Activated naive CD4-positive, alpha-beta T cell treated with anti-CD3 and anti-CD28 coated beads, Interleukin-2, amount 50 U/mL, for 72 hours (primary cell): ENCODE results near the gene COG8. TPM values are rescaled to one million over a fixed set of nuclear protein-coding genes. Genes with fewer than 3 reads are reported as not detected.
"Not testable (repeated sequence)": the region's sequence is repeated elsewhere in the genome, so short reads cannot be mapped to it uniquely, and the experiment has no call there.

Experiments
- ATAC-seq, 2 donors: fragments of 150-1000 bp; cut with Tn5 transposase; 2 replicates each; pipeline ENCODE4 v1.10.0; 2021; ENCODE audit warnings: mild to moderate bottlenecking in 2 of 2, moderate library complexity in 2 of 2
- DNase-seq, 2 donors: peaks; one replicate each; pipeline ENCODE4 v3.0.0; 2021 to 2022; ENCODE audit warnings: low spot score in 2 of 2
- H3K27ac Mint-ChIP-seq, 2 donors: one replicate each; pipeline ENCODE4 v1.8.0; 2022; ENCODE audit warnings: mild to moderate bottlenecking in 2 of 2, mixed read lengths in 2 of 2
- H3K36me3 Mint-ChIP-seq, 2 donors: one replicate each; pipeline ENCODE4 v1.8.0; 2022; ENCODE audit warnings: mixed read lengths in 2 of 2
- H3K9me3 Mint-ChIP-seq, 2 donors: one replicate each; pipeline ENCODE4 v1.8.0; 2022; ENCODE audit warnings: mixed read lengths in 2 of 2
- total RNA-seq, 2 donors: library from RNA; stranded (reverse); gene quantifications; one replicate each; pipeline ENCODE4 v1.2.3, GENCODE V29; 2022

COG8 gene
- total RNA-seq, 2 donors from 2014 or later, result 26.9 to 28.2 TPM

DNA sequence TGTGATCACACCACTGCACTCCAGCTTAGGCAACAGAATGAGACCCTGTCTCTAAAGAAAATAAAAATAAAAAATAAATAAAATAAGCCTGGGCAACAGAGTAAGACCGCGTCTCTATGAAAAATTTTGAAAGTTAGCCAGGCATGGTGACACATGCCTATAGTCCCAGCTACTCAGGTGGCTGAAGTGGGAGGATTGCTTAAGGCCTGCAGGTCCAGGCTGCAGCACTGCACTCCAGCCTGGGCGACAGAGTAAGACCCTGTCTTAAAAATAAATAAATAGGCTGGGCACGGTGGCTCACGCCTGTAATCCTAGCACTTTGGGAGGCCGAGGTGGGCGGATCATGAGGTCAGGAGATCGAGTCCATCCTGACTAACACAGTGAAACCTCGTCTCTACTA is 47.7 kb downstream of the COG8 start:
- not testable (repeated sequence) for ATAC-seq, DNase-seq, H3K27ac Mint-ChIP-seq, H3K36me3 Mint-ChIP-seq, H3K9me3 Mint-ChIP-seq

DNA sequence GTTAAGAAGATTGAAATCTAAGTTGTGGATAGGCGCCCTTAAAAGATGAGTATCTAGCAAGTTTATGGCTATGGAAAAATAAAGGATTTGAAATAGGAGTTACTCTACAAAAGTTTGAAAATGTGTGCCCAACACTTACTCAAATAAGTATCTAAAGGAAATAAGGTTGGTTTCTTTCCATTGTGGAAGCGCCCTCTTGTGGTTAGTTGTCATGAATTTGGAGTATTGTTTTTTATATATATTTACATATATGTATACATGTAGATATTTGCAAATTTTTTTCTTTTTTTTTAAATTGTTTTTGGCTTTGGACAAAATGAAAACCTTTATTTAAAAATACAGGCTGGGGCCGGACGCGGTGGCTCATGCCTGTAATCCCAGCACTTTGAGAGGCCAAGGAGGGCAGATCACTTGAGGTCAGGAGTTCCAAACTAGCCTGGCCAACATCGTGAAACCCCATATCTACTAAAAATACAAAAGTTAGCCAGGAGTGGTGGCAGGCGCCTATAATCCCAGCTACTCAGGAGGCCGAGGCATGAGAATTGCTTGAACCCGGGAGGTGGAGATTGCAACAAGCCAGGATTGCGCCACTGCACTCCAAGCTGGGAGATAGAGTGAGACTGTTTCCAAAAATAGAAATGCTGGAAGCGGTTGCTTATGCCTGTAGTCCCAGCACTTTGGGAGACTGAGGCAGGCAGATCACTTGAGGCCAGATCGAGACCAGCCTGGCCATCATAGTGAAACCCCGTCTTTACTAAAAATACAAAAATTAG is 52.2 kb downstream of the COG8 start:
- DNase-seq, result peak in 1 of 2 donors; percentile 63
- H3K36me3 Mint-ChIP-seq, result no peaks in the 10 kb centered on the region
- H3K27ac Mint-ChIP-seq, result peak overlapping the region in 1 of 2 donors; percentile 68
- H3K9me3 Mint-ChIP-seq, result no peaks in the 10 kb centered on the region
- ATAC-seq, result peak; percentile 13 to 28

DNA sequence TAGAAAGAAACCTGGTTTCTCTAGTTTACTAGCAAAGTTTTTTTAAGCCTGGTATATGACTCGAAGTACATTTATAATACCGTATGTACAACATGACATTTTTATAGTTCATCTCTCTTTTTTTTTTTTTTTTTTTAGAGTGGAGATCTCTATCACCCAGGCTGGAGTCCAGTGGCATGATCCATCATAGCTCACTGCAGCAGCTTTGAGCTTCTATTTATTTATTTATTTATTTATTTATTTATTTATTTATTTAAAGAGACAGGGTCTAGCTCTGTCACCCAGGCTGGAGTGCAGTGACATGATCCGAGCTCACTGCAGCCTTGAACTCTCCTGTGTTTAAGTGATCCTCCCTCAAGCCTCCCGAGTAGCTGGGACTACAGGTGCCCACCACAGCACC is 54.1 kb downstream of the COG8 start:
- no peaks in the 10 kb centered on the region for H3K36me3 Mint-ChIP-seq
- DNase-seq (no peak), ATAC-seq (no peak)
- no peak overlapping the region for H3K27ac Mint-ChIP-seq
- no peaks in the 10 kb centered on the region for H3K9me3 Mint-ChIP-seq

DNA sequence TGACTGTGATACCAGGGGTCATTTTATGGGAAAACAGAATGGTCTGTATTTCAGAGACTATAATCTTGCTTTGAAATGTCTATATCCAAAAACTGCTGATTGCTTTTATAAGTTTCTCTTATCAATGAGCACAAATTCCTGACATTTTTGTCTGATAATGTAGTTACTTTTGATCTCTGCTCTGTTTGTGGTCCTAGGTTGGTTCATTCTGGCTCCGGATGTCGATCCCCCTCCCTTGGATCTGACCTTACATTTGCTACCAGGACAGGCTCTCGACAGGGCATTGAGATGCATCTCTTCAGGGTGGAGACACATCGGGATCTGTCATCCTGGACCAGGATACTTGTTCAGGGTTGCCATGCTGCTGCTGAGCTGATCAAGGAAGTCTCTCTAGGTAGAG is 55.5 kb downstream of the COG8 start:
- ATAC-seq (no peak), DNase-seq (no peak)
- Mint-ChIP-seq H3K36me3 (no peaks in the 10 kb centered on the region), H3K27ac (no peak overlapping the region), H3K9me3 (no peaks in the 10 kb centered on the region)

DNA sequence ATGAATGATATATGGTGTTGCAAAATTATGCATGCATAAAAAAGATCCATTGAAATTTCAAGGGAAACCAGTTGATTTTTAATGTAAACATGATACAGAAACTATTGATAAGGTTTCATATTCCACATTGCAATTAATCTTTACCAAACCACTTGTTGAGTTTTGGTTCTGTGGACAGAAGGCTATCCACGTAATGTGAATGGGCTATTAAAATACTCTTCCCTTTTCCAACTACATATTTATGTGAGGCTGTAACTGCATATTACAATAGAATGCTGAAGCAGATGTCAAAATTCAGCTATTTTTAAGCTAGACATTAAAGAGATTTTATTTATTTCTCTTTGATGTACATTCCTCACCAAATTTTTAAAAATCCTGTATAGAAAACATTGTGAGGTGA is 62.0 kb downstream of the COG8 start:
- DNase-seq, result no peak

More for the DNA sequence above, 62.0 kb downstream of the COG8 start:
- no peak for ATAC-seq
- no peak overlapping the region for H3K27ac Mint-ChIP-seq
- no peaks in the 10 kb centered on the region for H3K9me3 Mint-ChIP-seq
- H3K36me3 Mint-ChIP-seq, result no peaks in the 10 kb centered on the region

Other genes starting within 250 kb of the COG8 start
- gene HAS3, start 233.9 kb downstream of the COG8 start, total RNA-seq, result under 1 TPM; 0.31 to 0.61 TPM
- gene CHTF8, start 207.0 kb downstream of the COG8 start, total RNA-seq, result 100 to 1,000 TPM in 1 of 2 donors, 10 to 100 TPM in 1; 94.6 to 135 TPM
- gene UTP4, start 206.9 kb downstream of the COG8 start, total RNA-seq, result 10 to 100 TPM; 56.0 to 86.7 TPM
- 10 to 100 TPM; 12.7 to 21.2 TPM for gene SNTB2, start 152.4 kb downstream of the COG8 start, total RNA-seq
- 10 to 100 TPM; 23.1 to 29.1 TPM for gene VPS4A, start 28.2 kb downstream of the COG8 start, total RNA-seq
- 10 to 100 TPM in 1 of 2 donors, 1 to 10 TPM in 1; 7.3 to 17.4 TPM for gene PDF, start 9.0 kb downstream of the COG8 start, total RNA-seq
- 10 to 100 TPM; 35.8 to 44.7 TPM for gene NIP7, start 208 bp upstream of the COG8 start, total RNA-seq
- gene TMED6, start 12.2 kb upstream of the COG8 start, total RNA-seq, result 1 to 10 TPM in 1 of 2 donors, under 1 TPM in 1; 0.39 to 1.8 TPM
- 10 to 100 TPM; 45.7 to 48.0 TPM for gene TERF2, start 46.4 kb upstream of the COG8 start, total RNA-seq
- 100 to 1,000 TPM; 153 to 160 TPM for gene CYB5B, start 85.1 kb upstream of the COG8 start, total RNA-seq
- 10 to 100 TPM; 37.6 to 75.5 TPM for gene NFAT5, start 226.4 kb upstream of the COG8 start, total RNA-seq